GM18511 (cell line): Measurements from ENCODE around the gene MRAP2.
A peak's percentile ranks its signal among the peaks of the same experiment; 100 is the strongest.
"Not testable (repeated sequence)": the region's sequence is repeated elsewhere in the genome, so short reads cannot be mapped to it uniquely, and the experiment has no call there.

ENCODE experiments used
- ATAC-seq: cut with Tn5 transposase; IDR thresholded peaks from one replicate; pipeline ENCODE4 v1.9.1; 2021; ENCODE audit warnings: mild to moderate bottlenecking, moderate library complexity; ENCODE audit not compliant: unreplicated experiment

The MRAP2 gene

DNA sequence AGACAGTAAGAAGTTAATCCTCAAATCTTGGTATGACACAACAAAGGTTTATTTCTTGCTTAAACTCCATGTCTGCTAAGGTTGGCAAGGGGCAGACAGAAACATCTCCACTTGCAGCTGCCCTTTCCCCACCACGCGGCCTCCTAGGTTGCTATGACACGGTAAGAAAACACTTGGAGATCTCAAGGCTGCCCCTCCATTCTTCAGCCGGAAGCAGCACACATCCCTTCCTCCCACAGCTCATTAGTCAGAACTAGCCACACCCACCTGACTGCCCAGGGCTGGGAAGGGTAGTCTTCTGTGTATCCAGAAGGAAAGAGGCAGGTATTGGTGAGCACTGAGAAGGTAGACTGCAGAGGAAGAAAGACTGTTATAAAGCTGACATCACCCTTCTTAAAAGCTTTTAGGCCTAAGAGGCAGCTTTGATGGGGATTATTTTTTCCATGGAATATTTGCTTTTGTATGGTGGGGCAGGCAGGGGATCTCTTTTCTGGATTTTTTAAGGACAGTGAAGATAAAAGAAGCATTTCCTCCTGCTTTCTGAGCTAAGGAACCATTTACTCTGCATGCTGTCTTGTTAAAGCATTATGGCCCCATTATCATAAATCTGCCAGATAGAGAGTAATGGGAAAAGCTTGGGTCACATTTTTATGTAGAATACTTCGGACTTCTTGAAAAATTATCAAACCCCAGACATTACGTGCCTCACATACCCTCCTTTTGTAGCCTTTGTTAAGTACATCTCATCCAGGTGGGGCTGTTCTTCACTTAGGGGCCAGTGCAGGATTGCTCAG is 41.6 kb downstream of the MRAP2 start:
- ATAC-seq = no peak

DNA sequence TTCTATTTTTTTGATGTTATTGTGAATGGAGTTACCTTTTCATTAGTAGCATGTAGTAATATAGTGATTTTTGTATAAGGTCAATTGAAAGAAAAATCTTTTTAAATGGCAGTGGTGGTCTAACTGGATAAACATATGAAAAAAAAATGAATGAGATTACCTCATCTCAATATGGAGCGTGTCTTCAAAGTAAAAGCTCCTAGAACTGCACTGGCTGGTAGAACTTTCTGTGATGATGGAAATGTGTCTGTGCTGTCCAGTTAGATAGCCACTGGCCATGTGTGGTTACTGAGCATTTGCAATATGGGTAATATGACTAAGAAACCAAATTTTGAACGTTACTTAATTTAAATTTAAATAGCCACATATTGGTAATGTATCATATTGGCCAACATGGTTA is 44.1 kb downstream of the MRAP2 start:
- ATAC-seq = no peak

DNA sequence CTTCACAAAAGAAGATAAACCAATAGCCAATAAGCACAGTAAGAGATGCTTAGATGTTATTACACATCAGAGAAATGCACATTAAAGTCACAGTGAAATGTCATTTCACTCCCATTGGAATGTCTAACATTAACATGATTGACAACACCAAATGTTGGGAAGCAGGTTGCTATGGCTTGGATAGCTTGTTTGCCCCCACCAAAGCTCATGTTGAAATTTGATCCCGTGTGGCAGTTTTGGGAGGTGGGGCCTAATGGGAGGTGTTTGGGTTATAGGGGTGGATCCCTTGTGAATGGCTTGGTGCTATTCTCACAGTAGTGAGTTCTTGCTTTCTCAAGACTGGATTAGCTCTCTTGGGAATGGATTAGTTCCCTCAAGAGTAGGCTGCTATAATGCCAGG is 44.8 kb downstream of the MRAP2 start:
- no peak for ATAC-seq

DNA sequence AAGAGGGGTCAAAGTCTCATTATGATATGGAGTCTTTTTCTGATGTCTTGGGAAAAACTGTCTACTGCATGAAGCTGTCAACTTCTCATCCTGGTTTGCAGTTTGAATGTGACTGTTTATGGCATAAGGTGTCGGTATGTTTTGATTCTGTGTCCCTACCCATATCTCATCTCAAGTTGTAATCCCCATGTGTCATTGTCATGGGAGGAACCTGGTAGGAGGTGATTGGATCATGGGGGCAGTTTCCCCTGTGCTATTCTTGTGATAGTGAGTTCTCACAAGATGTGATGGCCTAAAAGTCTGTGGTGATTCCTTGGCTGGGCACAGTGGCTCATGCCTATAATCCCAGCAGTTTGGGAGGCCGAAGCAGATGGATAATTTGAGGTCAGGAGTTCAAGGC is 47.6 kb downstream of the MRAP2 start:
- ATAC-seq = no peak

DNA sequence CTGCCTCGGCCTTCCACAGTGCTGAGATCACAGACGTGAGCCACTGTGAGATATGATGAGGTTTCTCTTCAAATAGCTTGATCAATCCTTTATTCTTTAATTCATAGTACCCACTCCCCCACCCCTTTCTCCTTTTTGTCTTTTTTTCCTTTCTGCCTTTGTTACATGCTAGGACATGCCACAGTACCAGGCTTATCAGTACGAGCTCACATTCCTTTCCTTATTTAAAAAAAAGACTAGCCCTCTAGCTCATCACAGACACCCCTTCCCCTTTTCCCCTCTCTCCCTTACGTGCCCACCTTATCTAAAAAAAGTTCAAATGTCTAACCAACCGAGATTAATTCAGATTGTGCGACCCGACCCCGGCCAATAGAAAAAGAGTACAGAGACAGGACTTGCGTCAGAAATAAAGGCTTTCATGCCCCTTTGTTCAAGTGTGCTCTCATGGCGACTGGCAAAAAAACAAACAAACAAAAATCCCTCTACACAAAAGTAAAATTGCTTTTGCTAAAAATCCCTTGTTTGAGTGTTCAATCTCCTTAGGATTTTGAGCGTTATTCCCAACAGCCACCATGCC is 49.2 kb downstream of the MRAP2 start:
- no peak for ATAC-seq

DNA sequence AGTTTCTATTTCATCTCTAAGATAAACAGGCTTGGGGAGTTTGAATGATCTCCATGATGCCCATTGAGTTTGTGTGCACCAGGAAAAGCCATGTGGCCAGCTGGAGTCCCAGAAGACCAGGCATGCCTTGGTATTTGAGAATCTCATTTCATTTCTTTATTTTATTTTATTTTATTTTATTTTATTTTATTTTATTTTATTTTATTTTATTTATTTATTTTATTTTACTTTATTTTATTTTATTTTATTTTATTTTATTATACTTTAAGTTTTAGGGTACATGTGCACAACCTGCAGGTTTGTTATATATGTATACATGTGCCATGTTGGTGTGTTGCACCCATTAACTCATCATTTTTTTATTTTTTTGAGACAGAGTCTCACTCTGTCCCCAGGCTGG is 51.1 kb downstream of the MRAP2 start:
- ATAC-seq = not testable (repeated sequence)

DNA sequence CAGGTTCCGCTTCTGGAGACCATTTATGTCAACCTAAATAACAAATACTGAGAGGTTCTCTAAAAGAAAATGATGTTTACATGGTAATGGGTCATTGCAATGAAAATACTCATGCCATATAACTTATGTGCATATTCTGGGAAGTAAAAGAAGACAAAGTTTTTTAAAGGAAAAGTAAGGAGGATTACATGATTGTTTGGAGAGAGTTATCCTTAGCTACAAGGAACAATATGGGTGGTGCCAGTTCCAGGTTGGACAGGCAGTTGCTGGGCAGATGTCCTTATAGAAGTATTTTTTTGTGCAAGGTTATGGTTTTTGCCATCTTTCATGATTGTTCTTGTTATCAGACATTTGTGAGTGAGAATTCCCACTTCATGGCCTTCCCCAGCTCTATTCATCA is 52.5 kb downstream of the MRAP2 start:
- ATAC-seq = no peak

DNA sequence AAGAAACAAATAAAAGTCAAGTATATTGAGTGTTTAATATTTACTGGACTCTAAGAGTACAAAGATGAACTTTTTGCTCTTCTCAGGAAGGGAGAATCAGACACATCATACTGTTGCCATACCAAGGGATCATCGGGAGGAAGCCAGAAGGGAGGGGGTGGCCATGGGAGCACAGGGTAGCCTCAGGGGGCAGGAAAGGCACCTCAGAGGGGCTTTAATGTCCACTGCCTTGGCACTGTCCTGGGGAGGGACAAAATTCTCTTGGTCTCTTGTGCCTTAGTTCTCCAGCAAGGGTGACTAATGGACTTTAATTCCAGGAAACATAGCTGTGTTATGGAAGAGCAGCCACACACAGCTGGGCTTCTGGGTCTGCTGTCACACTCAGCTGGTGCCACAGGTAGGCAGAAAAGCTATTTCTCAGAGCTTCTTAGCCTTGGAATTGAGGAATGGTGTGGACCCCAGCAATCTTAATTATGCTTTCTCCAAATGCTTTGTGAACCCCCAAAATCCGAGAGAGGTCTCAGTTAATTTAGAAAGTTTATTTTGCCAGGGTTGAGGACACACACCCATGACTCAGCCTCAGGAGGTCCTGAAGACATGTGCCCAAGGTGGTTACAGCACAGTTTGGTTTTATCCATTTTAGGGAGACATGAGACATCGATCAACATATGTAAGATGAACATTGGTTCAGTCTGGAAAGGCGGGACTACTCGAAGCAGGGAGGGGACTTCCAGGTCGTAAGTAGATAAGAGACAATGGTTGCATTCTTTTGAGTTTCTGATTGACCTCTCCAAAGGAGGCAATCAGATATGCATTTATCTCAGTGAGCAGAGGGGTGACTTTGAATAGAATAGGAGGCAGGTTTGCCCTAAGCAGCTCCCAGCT is 53.2 kb downstream of the MRAP2 start:
- no peak for ATAC-seq

DNA sequence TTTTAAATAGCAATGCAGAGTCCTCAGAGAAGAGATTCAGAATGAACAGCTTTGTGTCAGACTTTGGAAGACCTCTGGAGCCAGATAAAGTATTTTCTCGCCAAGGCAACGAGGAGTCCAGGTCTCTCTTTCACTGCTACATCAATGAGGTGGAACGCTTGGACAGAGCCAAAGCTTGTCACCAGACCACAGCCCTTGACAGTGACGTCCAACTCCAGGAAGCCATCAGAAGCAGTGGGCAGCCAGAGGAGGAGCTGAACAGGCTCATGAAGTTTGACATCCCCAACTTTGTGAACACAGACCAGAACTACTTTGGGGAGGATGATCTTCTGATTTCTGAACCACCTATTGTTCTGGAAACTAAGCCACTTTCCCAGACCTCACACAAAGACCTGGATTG is 55.5 kb downstream of the MRAP2 start:
- ATAC-seq = no peak

DNA sequence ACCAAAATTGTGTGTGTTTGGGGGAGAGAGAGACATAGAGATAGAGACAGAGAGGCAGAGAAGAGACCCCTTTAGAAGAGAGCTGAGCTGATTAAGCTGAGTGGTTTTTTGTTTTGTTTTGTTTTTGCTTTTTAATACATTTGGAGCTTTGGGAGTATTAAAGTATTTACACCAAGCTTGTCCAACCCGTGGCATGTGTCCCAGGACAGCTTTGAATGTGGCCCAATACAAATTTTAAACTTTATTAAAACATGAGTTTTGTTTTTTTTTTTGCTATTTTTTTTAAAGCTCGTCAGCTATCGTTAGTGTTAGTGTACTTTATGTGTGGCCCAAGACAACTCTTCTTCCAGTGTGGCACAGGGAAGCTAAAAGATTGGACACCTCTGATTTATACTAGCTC is 56.0 kb downstream of the MRAP2 start:
- ATAC-seq = no peak

DNA sequence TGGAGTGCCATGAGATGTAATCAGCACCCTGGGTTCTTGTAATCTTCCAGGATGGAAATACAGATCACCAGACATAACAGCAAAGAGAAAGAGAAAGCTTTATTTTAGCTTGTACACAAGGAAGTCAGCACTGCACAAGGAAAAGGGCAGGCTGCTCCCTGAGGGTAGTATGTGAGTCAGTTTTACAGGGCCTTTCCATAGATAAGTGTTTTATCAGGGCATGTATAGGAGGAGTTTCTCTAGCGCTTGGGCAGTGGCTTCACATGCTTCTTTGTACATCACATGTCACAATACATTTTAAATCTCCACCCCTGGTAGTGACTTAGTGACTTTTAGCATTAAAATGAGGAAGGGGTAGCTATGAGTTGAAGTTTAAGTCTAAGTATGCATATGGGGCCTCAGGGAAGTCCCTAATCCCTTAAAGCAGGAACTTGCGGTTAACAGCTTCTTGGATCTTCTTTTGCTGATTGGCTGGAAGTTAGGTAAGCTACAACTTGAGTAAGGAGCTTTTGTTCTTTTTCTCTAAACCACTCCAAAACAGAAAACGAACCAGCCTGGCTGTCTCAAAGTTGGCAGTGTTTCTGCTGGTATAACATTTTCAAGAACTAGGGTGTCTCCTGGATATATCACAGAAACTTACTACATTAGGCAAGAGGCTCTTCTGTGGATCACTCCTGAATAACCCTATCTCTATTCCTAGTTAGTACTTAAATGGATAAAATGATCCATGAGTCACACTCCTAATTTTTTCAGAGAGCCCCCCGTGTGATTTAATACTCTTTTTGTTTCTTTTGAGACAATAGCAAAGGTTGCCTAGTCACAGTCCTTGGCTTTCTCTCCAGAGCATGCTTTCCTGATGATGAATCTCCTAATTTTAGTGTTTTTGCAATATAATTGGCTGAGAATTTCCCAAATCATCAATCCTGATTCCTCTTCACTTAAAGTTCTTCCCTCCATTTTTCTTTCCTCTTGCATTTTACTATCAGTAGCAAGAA is 60.2 kb downstream of the MRAP2 start:
- ATAC-seq = peak; percentile 53

DNA sequence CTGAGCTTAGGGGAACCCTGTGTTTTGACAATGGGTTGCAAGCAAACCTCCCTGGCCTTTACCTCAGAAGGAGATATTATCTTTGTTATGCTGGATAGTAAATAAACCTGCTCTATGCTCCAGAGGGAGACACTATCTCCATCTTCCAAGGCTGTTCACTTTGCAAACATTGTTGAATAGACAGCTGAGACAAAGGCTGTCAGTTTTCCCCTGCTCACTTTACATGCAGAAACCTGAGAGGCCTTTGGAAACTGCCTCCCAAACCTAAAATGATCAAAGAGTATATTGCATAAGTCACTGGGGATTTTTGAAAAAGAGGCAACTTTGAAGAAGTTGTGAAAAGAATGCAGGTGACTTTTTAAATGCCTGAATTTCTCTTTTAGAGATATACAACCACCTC is 61.6 kb downstream of the MRAP2 start:
- no peak for ATAC-seq

DNA sequence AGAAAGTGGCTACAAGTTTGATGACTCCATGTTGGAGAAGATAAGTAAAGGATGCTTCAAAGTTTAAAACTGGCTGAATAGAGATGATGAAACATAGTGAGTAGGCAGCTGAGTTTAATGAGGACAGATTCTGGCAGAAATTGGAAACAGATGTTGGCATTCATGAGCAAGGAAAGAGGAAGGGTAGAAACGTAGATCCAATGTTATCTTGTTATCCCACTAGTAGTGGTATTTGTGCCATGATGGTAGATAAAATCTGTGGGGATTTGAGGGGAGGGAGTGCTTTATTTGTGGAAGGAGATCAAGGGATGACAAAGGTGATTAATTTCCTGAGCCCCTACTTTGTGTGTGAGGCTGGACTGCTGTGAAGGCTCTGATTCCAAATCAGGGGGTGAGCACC is 69.5 kb downstream of the MRAP2 start:
- no peak for ATAC-seq

DNA sequence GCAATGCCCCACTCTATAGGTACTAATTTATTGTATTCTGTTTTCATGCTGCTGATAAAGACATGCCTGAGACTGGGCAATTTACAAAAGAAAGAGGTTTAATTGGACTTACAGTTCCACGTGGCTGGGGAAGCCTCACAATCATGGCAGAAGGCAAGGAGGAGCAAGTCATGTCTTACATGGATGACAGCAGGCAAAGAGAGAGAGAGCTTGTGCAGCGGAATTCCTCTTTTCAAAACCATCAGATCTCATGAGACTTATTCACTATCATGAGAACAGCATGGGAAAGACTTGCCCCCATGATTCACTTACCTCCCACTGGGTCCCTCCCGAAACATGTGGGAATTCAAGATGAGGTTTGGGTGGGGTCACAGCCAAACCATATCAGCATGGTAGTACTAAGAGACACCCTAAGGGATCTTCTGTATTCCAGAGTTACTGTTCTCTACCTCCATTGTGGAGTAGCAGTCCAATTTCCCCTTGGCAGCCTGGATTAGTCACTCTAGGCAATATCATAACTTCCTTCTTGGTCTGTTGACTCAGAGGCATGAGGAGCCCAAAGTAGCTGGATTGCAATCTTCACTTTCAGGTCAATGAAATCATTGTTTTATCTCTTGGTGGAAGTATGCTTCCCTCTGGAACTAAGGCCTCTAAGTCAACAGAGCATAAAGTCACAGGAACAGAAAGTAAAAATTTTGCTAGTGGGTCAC is 71.8 kb downstream of the MRAP2 start:
- not testable (repeated sequence) for ATAC-seq

DNA sequence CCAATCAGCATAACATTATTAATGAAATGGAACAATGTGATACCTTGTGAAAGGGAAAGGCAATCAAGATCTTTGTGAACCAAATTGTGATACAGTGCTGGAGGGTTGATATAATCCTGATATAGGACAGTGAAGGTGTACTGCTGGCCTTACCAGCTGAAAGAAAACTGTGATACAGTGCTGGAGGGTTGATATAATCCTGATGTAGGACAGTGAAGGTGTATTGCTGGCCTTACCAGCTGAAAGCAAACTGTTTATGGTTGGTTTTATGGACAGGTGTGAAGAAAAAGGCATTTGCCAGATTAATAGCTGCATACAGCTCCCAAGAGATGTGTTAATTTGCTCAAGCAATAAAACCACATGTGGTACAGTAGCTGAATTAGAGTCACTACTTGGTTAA is 73.9 kb downstream of the MRAP2 start:
- no peak for ATAC-seq

DNA sequence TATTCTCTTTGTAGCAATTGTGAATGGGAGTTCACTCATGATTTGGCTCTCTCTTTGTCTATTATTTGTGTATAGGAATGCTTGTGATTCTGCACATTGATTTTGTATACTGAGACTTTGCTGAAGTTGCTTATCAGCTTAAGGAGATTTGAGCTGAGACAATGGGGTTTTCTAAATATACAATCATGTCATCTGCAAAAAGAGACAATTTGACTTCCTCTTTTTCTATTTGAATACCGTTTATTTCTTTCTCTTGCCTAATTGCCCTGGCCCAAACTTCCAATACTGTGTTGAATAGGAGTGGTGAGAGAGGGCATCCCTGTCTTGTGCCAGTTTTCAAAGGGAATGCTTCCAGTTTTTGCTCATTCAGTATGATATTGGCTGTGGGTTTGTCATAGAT is 77.8 kb downstream of the MRAP2 start:
- not testable (repeated sequence) for ATAC-seq

DNA sequence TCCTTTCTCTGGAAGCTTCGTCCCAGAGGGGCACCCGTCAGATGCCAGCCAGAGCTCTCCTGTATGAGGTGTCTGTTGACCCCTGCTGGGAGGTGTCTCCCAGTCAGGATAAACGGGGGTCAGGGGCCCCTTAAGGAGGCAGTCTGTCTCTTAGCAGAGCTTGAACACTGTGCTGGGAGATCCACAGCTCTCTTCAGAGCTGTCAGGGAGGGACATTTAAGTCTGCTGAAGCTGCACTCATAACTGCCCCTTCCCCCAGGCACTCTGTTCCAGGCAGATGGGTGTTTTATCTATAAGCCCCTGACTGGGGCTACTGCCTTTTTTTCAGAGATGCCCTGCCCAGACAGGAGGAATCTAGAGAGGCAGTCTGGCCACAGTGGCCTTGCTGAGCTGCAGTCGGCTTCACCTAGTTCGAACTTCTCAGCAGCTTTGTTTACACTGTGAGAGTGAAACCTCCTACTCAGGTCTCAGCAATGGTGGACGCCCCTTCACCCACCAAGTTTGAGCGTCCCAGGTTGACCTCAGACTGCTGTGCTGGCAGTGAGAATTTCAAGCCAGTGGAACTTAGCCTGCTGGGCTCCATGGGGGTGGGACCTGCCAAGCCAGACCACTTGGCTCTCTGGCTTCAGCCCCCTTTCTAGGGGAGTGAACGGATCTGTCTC is 81.5 kb downstream of the MRAP2 start:
- not testable (repeated sequence) for ATAC-seq

DNA sequence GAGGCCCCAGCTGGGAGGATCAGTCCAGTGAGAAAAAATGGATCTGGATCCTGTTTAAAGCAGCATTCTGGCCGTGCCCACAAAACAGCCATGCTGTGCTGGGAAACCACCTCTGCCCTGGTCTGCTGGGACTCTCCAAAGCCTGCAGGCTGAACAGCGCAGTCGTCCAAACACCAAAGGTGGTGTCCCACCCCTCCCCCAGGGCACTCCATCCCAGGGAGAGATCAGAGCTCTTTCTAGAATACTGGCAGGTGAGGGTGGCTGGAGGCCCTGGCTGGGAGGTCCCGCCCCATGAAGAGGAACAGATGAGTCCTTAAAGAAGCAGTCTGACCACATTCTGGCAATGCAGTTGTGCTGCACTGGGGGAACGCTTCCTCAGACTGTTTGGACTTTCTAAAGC is 84.6 kb downstream of the MRAP2 start:
- ATAC-seq = no peak

DNA sequence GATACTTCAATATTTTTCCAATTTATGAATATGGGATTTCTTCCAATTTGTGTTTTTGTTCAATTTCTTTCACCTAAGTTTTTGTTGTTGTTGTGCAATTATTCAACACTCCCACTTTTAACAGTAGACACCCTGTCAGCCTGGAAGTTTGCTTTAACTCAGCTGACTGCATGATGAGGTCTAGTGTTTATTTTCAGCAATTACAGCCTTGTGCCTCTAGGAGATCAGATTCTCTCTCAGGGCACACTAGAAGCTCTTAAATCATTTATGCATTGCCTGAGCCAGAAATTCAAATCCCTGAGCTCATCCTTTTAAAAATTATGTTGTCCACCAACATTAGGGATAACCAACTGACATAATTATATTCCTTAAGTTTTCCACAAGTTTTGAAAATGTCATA is 85.7 kb downstream of the MRAP2 start:
- no peak for ATAC-seq
